Measurements from ENCODE around the gene PADI4.

PADI4 gene

DNA sequence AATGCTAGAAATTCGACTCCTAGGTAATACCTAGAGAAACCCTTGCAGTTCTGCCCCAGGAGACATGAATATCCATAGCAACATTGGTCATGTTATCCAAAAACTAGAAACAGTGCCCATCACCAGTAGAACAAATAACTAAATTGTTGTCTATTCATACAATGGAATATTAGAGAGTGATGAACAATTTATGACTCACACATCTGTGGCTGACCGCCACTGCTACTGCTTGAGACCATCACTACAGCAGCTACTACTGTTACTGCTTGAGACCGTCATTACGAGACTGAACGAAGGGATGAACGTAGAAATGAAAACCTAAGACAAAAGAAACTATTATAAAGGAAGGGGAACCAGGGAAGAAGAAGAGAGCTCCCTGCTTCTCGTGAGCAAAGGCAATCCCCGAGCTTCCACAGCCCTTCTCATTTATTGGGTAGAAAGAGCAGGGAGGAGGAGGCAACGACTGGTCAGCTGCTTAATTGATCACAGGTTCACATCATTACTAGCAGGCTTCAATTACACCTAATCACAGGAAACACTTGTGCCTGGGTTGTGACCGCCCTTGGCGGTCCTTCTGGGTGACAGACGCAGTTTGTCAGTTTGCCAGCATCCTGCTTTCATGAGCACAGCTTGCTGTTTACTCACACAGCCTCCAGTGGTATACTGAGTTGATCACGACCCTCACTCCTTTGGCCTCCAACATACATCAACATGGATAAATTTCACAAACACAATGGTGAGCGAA lies 14.1 kb upstream of the PADI4 start:
- TF ChIP-seq Cebpa-rat (IDR thresholded peaks at IDR 0.05), result no peak
- no peak overlapping the region for H3K4me3 ChIP-seq
- no peak overlapping the region for H3K27ac ChIP-seq
- H4K20me1 ChIP-seq, result no peaks in the 10 kb centered on the region
- no peaks in the 10 kb centered on the region for H3K36me3 ChIP-seq
- no peak overlapping the region for H3K9ac ChIP-seq
- no peaks in the 10 kb centered on the region for H3K9me3 ChIP-seq (replicated peaks in 1 of 11)
- H3K4me1 ChIP-seq, result 0 out of 20 replicates have a peak, but pooled peaks cover 0 to 4% (median 0%) of the 10 kb centered on the region in 10 experiments
- H3K27me3 ChIP-seq, result no peaks in the 10 kb centered on the region
- H3K4me2 ChIP-seq, result no peak overlapping the region

DNA sequence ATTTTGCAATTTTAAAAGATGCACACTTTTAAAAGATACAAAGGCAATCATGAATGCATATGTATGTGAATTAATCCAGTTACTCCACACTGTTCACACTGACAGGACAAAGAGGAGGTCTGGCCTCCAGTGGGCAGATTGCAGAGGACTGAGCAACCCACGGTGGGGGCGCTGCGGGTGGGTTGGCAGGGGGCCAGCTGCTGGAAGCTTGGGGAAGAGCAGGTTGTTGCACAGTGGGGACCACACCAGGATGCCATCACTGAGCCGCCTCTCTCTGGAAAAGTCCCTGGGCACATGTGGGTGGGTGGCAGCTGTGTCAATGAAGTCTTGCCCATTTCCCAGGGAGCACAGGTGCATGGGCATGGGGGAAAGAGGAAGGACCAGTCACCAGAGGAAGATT lies 12.7 kb upstream of the PADI4 start:
- H3K27me3 ChIP-seq, result no peaks in the 10 kb centered on the region
- no peaks in the 10 kb centered on the region for H4K20me1 ChIP-seq
- no peak overlapping the region for H3K4me3 ChIP-seq
- H3K9ac ChIP-seq, result no peak overlapping the region
- TF ChIP-seq Cebpa-rat (IDR thresholded peaks at IDR 0.05), result no peak
- no peak overlapping the region for H3K4me2 ChIP-seq
- peaks cover 0 to 13% (median 1%) of the 10 kb centered on the region in 11 experiments; a peak in 8 of 22 replicates for H3K9me3 ChIP-seq (replicated peaks in 1 of 11)
- H3K4me1 ChIP-seq, result 0 out of 20 replicates have a peak, but pooled peaks cover 0 to 4% (median 0%) of the 10 kb centered on the region in 10 experiments
- no peaks in the 10 kb centered on the region for H3K36me3 ChIP-seq
- no peak overlapping the region for H3K27ac ChIP-seq

DNA sequence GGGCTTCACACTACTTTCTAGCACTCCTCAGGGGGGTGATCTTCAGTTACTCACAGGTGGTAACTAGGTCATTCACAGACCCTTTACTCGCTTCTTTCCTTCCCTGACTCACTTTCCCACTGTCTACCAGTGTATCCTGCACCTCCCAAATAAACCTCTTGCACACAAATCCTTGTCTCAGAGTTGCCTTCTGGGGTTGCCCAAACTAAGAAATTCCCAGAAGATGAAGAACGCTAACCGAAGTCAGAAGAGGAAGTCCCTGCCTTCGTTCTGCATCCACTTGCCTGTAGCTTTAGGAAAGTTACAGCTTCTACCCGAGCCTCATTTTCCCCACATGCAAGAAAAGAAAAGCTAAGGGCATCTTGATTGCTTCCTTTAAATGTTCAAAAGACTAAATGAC lies 11.9 kb upstream of the PADI4 start:
- H3K36me3 ChIP-seq, result no peaks in the 10 kb centered on the region
- no peak for TF ChIP-seq Cebpa-rat (IDR thresholded peaks at IDR 0.05)
- H3K4me2 ChIP-seq, result no peak overlapping the region
- 0 out of 20 replicates have a peak, but pooled peaks cover 0 to 4% (median 0%) of the 10 kb centered on the region in 10 experiments for H3K4me1 ChIP-seq
- H4K20me1 ChIP-seq, result no peaks in the 10 kb centered on the region
- H3K27me3 ChIP-seq, result no peaks in the 10 kb centered on the region
- H3K4me3 ChIP-seq, result no peak overlapping the region
- H3K9ac ChIP-seq, result no peak overlapping the region
- peaks cover 5 to 21% (median 9%) of the 10 kb centered on the region in 11 experiments for H3K9me3 ChIP-seq (replicated peaks in 1 of 11)
- H3K27ac ChIP-seq, result no peak overlapping the region

DNA sequence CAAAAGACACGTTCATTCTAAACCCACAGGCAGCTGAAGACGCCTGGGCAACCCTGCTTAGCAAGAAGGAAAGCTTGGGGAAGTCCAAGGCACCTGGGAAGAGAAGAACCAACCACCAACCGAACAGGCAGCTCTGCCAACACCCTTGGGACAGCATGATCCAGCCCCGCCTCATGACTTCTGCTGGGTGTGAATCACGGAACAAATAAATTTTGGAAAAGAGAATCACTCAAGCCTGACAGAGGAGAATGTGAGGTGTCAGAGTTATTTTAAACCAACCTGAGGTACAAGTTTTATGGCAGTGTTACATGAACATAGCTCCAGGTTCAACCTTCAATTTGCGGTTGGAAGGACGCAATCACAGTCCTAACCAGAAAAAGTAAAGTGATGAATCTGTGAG lies 10.0 kb upstream of the PADI4 start:
- no peak overlapping the region for H3K27ac ChIP-seq
- 0 out of 20 replicates have a peak, but pooled peaks cover 0 to 4% (median 0%) of the 10 kb centered on the region in 10 experiments for H3K4me1 ChIP-seq

DNA sequence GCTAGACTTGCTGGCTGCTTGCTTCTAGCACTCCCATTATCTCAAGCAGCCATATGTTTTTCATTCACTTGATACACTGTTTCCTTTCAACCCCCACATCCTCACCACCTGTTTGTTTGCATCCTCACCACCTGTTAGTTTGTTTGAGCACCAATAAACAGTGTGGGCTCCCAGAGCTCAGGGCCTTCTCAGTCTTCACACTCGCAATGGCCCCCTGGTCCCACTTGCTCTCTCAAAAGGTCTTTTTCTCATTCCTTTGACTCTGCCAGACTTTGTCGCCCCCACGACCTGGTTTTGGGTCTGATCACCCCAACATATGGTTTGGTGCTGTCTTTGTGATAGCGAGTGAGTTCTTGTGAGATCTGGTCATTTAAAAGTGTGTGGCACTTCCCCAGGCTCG lies 6.2 kb upstream of the PADI4 start:
- no peak for TF ChIP-seq Cebpa-rat (IDR thresholded peaks at IDR 0.05)
- Histone ChIP-seq H4K20me1 (no peaks in the 10 kb centered on the region), H3K9ac (no peak overlapping the region), H3K9me3 (replicated peaks in 1 of 11) (peaks cover 25 to 47% (median 35%) of the 10 kb centered on the region in 11 experiments), H3K36me3 (no peaks in the 10 kb centered on the region), H3K4me1 (peaks cover 11 to 24% (median 15%) of the 10 kb centered on the region in 10 experiments), H3K27ac (no peak overlapping the region), H3K27me3 (no peaks in the 10 kb centered on the region), H3K4me2 (no peak overlapping the region), H3K4me3 (no peak overlapping the region)

More for the DNA sequence above, 10.0 kb upstream of the PADI4 start:
- Histone ChIP-seq H3K4me3 (no peak overlapping the region), H3K4me2 (0 out of 22 replicates have a peak overlapping the region, but pooled peaks of 1 of the 11 experiments have one; percentile 4), H3K27me3 (no peaks in the 10 kb centered on the region), H3K9me3 (replicated peaks in 1 of 11) (peaks cover 24 to 40% (median 28%) of the 10 kb centered on the region in 11 experiments), H3K36me3 (no peaks in the 10 kb centered on the region), H4K20me1 (no peaks in the 10 kb centered on the region), H3K9ac (no peak overlapping the region)
- TF ChIP-seq Cebpa-rat (IDR thresholded peaks at IDR 0.05), result no peak

DNA sequence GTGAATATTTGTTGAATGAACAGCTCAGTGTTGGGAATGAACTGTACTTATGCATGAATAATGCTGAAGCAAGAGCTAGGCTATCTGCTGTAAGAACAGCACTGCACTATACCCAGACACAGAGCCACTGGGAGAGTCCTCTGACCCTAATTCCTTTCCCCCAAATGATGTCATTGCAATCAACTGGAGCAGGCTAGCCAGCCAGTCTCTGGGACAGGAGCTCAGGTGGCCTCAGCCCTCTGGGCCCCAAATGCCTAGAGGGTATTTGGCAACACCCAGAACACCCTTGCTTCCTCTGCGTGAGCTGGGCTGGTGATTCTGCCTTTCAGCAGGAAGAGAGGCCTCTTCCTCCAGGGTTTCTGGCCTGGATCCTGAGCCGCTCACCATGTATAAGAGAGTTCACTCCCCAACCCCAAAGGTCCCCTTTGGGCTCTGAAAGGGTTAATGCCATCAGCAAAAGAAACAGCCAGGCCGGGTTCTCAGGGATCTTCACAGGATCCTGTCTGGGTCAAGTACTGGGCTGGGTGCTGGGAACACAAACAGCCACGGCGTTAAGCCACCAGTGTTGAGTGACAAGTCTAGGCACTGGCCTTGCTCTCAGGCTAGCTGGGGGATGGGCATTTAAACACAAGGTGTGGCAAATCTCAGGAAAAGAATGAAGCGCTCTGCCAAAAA lies 3.7 kb upstream of the PADI4 start:
- H3K9me3 ChIP-seq (replicated peaks in 1 of 11), result peaks cover 25 to 43% (median 35%) of the 10 kb centered on the region in 11 experiments
- peak overlapping the region; percentile 40 to 70 (median 58); a peak in 21 of 22 replicates for H3K4me2 ChIP-seq
- H3K27ac ChIP-seq, result peak overlapping the region in 7 of 11 experiments; percentile 6 to 44 (median 39); a peak in 8 of 22 replicates
- TF ChIP-seq Cebpa-rat (IDR thresholded peaks at IDR 0.05), result no peak
- peaks cover 13 to 35% (median 22%) of the 10 kb centered on the region in 10 experiments for H3K4me1 ChIP-seq
- H3K27me3 ChIP-seq, result no peaks in the 10 kb centered on the region
- no peak overlapping the region for H3K4me3 ChIP-seq
- no peaks in the 10 kb centered on the region for H4K20me1 ChIP-seq
- peak overlapping the region in 2 of 11 experiments; percentile 13 to 45; a peak in 1 of 22 replicates for H3K9ac ChIP-seq
- no peaks in the 10 kb centered on the region for H3K36me3 ChIP-seq

DNA sequence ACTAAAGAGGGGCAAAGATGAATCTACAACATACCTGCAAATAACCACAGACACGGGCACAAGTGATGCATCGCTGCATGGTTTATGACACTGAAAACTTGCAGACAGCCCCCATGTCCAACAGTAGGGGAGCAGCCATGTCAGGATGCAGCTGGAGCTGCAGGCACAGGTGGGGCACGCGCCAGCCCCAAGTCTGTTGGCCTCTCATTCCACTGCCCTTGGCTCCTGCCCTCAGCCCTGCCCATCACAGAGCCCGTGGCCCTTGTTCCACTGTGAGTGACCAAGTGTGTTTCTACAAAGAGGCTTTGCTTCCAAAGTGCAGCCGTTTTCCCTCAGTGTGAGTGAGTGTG lies 3.2 kb upstream of the PADI4 start:
- Histone ChIP-seq H3K4me1 (peaks cover 13 to 40% (median 27%) of the 10 kb centered on the region in 10 experiments), H3K36me3 (no peaks in the 10 kb centered on the region), H3K27ac (peak overlapping the region in 5 of 11 experiments; percentile 16 to 44 (median 39); a peak in 5 of 22 replicates), H3K4me2 (peak overlapping the region; percentile 40 to 70 (median 58); a peak in 21 of 22 replicates), H3K27me3 (no peaks in the 10 kb centered on the region), H3K4me3 (no peak overlapping the region), H4K20me1 (no peaks in the 10 kb centered on the region), H3K9me3 (replicated peaks in 1 of 11) (peaks cover 25 to 39% (median 35%) of the 10 kb centered on the region in 11 experiments), H3K9ac (0 out of 22 replicates have a peak overlapping the region, but pooled peaks of 1 of the 11 experiments have one; percentile 13)
- TF ChIP-seq Cebpa-rat (IDR thresholded peaks at IDR 0.05), result no peak

DNA sequence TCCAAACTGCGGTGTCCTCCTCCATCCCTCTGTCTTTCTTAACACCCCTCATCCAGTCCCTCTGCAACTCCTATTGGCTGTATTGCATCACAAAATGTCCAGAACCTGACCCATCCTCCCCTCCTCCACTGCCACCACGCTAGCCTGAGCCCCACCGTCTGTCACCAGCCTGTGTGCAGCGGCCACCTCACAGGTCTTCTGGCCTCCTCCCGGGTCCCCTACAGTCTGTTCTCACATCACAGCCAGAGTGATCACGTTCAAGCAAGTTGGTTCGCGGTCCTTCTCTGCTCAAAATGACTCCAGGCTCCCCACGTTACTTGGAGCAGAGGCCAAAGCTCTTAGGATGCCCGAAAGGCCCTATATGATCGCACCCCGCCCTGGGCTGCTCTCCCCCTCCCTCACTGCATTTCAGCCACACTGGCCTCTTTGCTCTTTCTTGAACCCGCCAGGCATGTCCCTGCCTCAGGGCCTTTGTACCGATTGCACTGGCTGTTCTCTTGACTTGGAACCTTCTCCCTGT lies 2.4 kb upstream of the PADI4 start:
- no peaks in the 10 kb centered on the region for H3K27me3 ChIP-seq
- no peak for TF ChIP-seq Cebpa-rat (IDR thresholded peaks at IDR 0.05)
- no peaks in the 10 kb centered on the region for H4K20me1 ChIP-seq
- H3K9ac ChIP-seq, result no peak overlapping the region
- H3K4me1 ChIP-seq, result peaks cover 13 to 48% (median 29%) of the 10 kb centered on the region in 10 experiments
- H3K4me2 ChIP-seq, result no peak overlapping the region; a peak in 1 of 22 replicates
- H3K4me3 ChIP-seq, result no peak overlapping the region
- H3K36me3 ChIP-seq, result no peaks in the 10 kb centered on the region
- no peak overlapping the region for H3K27ac ChIP-seq
- H3K9me3 ChIP-seq (replicated peaks in 1 of 11), result peaks cover 25 to 32% (median 30%) of the 10 kb centered on the region in 11 experiments

DNA sequence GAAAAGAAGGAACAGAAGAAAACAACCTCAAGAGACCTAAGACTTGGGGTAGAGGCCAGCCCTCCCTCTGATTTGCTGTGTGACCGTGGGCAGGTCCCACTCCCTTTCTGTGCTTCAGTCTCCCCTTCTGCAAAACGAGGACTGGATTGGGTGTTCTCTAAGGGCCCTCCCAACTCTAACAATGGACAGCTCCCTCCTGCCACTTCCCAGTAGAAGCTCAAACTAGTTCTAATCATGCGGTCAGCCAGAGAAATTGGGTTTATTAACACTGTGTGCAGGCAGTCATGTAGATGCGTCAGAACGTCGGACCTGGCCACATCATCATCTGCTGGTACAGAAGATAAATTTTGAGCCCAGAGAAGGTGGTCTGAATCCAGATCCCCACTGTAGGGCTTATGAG lies 1.6 kb upstream of the PADI4 start:
- Histone ChIP-seq H3K4me3 (no peak overlapping the region), H3K9ac (no peak overlapping the region), H4K20me1 (no peaks in the 10 kb centered on the region), H3K4me1 (peaks cover 13 to 55% (median 29%) of the 10 kb centered on the region in 10 experiments), H3K27me3 (no peaks in the 10 kb centered on the region), H3K9me3 (replicated peaks in 1 of 11) (peaks cover 17 to 24% (median 22%) of the 10 kb centered on the region in 11 experiments), H3K4me2 (no peak overlapping the region), H3K27ac (no peak overlapping the region), H3K36me3 (no peaks in the 10 kb centered on the region)
- no peak for TF ChIP-seq Cebpa-rat (IDR thresholded peaks at IDR 0.05)
